Effector CD4-positive, alpha-beta T cell (primary cell): Measurements from ENCODE around the gene MCUR1.
"Not testable (repeated sequence)": the region's sequence is repeated elsewhere in the genome, so short reads cannot be mapped to it uniquely, and the experiment has no call there.

ENCODE experiments used
- DNase-seq: peaks from one replicate; pipeline ENCODE4 v3.0.0-alpha.2; 2020
- total RNA-seq: gene quantifications from one replicate; lab custom pipeline; 2026; lab: John Stamatoyannopoulos, UW

The MCUR1 gene
- total RNA-seq: 17.3 reads per million, percentile 43 among the genes with 10 or more reads in this experiment

- peak; percentile 69 for DNase-seq
These were observed at the start of gene MCUR1 for GRCh38 chr6:13814176-13814937. Gene MCUR1, minus strand, starts transcription at chr6:13814557. Its CDS starts 128 bp downstream, at chr6:13814429.

GRCh38 chr6:13863699-13864155 is 49.4 kb upstream of the MCUR1 start:
- no peak for DNase-seq

GRCh38 chr6:13860556-13861185 is 46.3 kb upstream of the MCUR1 start:
- not testable (repeated sequence) for DNase-seq

- DNase-seq: no peak
These were observed 45.7 kb upstream of the MCUR1 start for GRCh38 chr6:13859871-13860555.

- DNase-seq: no peak
These were observed 40.4 kb upstream of the MCUR1 start for GRCh38 chr6:13854716-13855250.

- DNase-seq: no peak
These were observed 39.5 kb upstream of the MCUR1 start for GRCh38 chr6:13853871-13854270.

GRCh38 chr6:13851803-13852202 is 37.4 kb upstream of the MCUR1 start:
- no peak for DNase-seq

GRCh38 chr6:13851330-13851729 is 37.0 kb upstream of the MCUR1 start:
- no peak for DNase-seq

- not testable (repeated sequence) for DNase-seq
These were observed 36.3 kb upstream of the MCUR1 start for GRCh38 chr6:13850690-13851089.

GRCh38 chr6:13848522-13849150 is 34.3 kb upstream of the MCUR1 start:
- DNase-seq: no peak

GRCh38 chr6:13847326-13848050 is 33.1 kb upstream of the MCUR1 start:
- DNase-seq: no peak

GRCh38 chr6:13846841-13847240 is 32.5 kb upstream of the MCUR1 start:
- no peak for DNase-seq

- no peak for DNase-seq
These were observed 27.6 kb upstream of the MCUR1 start for GRCh38 chr6:13841936-13842335.

- DNase-seq: no peak
These were observed 24.3 kb upstream of the MCUR1 start for GRCh38 chr6:13838616-13839015.

GRCh38 chr6:13836170-13836569 is 21.8 kb upstream of the MCUR1 start:
- no peak for DNase-seq

- DNase-seq: no peak
These were observed 20.4 kb upstream of the MCUR1 start for GRCh38 chr6:13834790-13835189.

- DNase-seq: not testable (repeated sequence)
These were observed 19.7 kb upstream of the MCUR1 start for GRCh38 chr6:13834018-13834417.

GRCh38 chr6:13832778-13833177 is 18.4 kb upstream of the MCUR1 start:
- DNase-seq: no peak

- DNase-seq: no peak
These were observed 17.3 kb upstream of the MCUR1 start for GRCh38 chr6:13831615-13832014.

- no peak for DNase-seq
These were observed 16.4 kb upstream of the MCUR1 start for GRCh38 chr6:13830803-13831202.

GRCh38 chr6:13829419-13829818 is 15.1 kb upstream of the MCUR1 start:
- not testable (repeated sequence) for DNase-seq
